KOPT-K1 (cell line): Measurements from ENCODE around the gene KDELR3.

Source experiments
- H3K27ac ChIP-seq: fragments of 200-600 bp; sonication (generic); 2 replicates; pipeline ENCODE4 v1.5.1; 2016; ENCODE audit warnings: antibody characterized with exemption, mild to moderate bottlenecking, low read depth, low read length; ENCODE audit not compliant: poor library complexity, severe bottlenecking
- H3K36me3 ChIP-seq: fragments of 200-600 bp; sonication (generic); 2 replicates; pipeline ENCODE4 v1.5.1; 2017; ENCODE audit warnings: antibody characterized with exemption, mild to moderate bottlenecking, low read length, moderate library complexity; ENCODE audit not compliant: insufficient read depth
- H3K9me3 ChIP-seq: fragments of 200-600 bp; sonication (generic); 2 replicates; pipeline ENCODE4 v1.5.1; 2017; ENCODE audit warnings: antibody characterized with exemption, low read length, mild to moderate bottlenecking; ENCODE audit not compliant: insufficient read depth, poor library complexity, severe bottlenecking

KDELR3 gene

DNA sequence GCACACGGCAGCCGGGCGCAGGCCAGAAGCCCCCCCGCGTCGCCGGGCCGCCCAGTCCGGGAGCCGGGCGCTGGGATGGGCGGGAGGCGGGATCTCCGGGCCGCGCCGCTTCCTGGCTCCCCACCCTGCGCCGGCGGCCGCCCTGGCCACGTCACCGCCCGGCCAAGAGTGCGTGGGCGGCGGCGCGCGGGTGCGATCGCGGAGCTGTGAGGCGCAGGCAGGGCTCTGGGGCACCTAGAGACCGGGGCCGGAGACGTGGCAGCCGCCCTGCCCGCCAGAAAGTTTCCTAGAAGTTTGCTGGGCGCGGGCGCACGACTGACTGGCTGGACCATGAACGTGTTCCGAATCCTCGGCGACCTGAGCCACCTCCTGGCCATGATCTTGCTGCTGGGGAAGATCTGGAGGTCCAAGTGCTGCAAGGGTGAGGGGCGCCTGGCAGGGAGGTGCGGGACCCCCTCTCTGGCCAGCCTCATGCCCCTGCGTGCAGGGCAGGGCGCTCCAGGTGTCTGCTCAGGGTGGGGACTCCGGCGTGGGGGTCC is at the start of gene KDELR3:
TSS of gene KDELR3 (plus strand) at position 193 of the 539 bp plus-strand sequence. CDS start at position 331, 138 bp downstream.
- Histone ChIP-seq H3K36me3 (no peaks in the 10 kb centered on the region), H3K9me3 (no peaks in the 10 kb centered on the region), H3K27ac (no peak within 1 kb of the TSS)

DNA sequence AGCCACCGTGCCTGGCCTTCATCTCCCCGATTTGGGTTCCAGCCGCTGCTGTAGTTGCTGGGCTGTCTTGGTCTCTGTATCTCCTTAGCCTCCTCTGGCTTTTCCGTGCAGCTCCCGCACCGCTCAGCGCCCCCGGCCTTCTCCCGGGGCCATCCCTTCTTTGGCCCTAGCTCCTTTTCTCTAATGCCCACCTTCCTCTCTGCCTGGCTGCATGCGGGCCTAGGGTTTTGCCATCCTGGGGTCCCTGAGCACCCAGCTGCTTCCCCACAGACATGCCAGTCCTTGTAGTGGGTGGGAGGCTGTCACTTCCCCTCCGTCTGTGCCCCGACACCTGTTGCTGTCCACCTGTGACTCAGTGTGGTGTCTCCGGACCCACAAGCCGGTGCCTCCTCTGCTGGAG is 49.3 kb upstream of the KDELR3 start:
- no peaks in the 10 kb centered on the region for H3K9me3 ChIP-seq
- H3K27ac ChIP-seq, result no peak overlapping the region
- H3K36me3 ChIP-seq, result no peaks in the 10 kb centered on the region

DNA sequence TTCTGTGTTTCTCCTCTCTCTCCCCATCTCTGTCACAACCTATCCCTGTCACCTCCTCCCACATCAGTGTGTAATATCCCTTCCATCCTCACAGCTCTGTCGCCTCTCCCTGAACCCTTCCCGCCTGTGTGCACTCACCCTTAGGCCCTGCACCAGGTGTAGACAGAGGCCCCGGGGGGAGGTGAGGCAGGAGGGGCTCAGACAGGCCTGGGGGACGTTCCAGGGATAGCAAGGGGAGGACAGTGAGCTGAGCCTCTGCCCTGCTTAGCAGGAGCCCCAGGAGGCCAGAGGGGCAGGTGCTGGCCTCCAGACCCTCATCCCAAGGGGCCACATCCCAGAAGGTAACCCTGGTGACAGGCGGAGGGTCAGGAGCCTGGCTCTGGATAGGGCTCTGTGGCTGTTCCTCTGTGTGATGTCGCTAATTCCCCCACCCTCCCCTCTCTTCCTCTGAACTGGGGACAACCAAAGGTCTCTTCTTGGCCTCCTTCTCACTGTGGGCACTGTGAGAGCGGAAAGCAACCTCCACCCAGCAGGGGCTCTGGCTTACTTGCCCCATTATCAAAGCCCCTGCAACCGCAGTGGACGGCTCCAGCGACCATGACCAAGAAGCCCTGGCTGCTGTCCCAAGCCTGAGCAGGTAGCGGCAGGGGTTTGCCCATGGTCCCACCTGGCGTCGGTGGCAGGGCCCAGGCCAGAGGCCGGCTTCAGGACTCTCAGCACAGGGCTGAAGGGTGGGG is 48.6 kb upstream of the KDELR3 start:
- no peaks in the 10 kb centered on the region for H3K36me3 ChIP-seq
- H3K9me3 ChIP-seq, result no peaks in the 10 kb centered on the region
- no peak overlapping the region for H3K27ac ChIP-seq

GRCh38 chr22:38419858-38420160 is 48.1 kb upstream of the KDELR3 start:
- Histone ChIP-seq H3K36me3 (no peaks in the 10 kb centered on the region), H3K27ac (no peak overlapping the region), H3K9me3 (no peaks in the 10 kb centered on the region)

GRCh38 chr22:38420734-38421133 is 47.2 kb upstream of the KDELR3 start:
- Histone ChIP-seq H3K9me3 (no peaks in the 10 kb centered on the region), H3K27ac (no peak overlapping the region), H3K36me3 (no peaks in the 10 kb centered on the region)

DNA sequence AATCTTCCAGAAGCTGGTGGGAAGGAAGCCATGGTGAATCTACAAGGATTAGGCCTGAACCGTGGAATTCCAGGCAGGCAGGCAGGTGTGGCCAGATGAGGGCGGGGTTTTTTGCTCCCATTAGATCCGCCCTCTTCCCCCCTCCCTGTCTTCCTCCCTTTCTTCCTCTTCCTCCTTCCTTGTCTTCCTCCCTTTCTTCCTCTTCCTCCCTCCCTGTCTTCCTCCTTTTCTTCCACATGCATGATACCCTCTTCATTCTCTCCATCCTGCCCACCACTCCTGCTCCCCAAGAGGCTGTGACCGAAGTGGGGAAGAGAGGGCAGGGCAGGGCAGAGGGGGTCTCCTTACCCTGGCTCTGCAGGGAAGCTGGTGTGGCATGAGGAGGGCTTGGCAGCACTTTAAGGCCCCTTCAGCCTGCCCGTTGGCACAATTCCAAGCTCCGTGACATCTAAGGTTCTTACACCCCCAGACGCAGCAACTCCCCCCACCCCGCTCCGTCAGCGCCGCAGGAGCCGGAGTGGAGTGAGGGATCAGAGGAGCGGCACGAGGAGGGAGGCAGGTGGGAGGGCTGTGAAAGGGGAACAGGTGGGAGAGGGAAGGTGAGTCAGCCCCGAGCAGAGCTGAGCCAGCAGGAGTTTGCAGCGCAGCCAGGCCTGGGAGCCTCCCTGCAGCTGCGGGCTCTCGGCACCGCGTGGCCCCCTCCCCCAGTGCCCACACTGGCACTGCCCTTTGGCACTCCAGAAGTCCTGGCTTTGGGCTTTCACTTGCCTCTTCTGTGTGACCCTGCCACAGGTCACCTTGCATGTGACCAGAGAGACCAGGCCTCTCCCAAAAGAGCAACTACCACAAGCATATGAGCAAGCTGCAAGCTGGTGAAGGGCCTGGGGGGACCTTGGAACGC is 45.0 kb upstream of the KDELR3 start:
- Histone ChIP-seq H3K9me3 (no peaks in the 10 kb centered on the region), H3K36me3 (no peaks in the 10 kb centered on the region), H3K27ac (no peak overlapping the region)

GRCh38 chr22:38423512-38424503 is 44.1 kb upstream of the KDELR3 start:
- Histone ChIP-seq H3K27ac (no peak overlapping the region), H3K9me3 (no peaks in the 10 kb centered on the region), H3K36me3 (no peaks in the 10 kb centered on the region)

- Histone ChIP-seq H3K9me3 (no peaks in the 10 kb centered on the region), H3K36me3 (no peaks in the 10 kb centered on the region), H3K27ac (no peak overlapping the region)
Measured at GRCh38 chr22:38424525-38425080, 43.3 kb upstream of the KDELR3 start.

DNA sequence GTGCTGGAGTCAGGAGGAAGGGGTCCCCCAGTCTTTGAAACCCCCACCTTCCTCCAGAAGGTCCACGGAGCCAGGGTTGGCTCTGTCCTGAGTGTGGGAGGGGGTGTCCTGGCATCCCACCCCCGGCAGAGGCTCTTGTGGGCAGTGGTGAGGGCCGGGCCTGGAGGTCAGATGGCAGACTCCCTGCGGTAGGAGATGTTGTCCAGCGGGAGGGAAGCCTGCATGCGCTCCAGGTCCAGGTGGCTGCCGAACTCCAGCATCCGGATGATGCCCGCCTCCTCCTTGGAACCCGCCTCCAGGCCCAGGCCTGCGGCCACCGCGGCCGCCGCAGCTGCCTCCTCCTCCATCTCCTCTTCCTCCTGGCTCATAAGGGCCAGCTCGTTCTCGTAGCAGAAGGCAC is 41.3 kb upstream of the KDELR3 start:
- H3K36me3 ChIP-seq, result no peaks in the 10 kb centered on the region
- H3K27ac ChIP-seq, result no peak overlapping the region
- no peaks in the 10 kb centered on the region for H3K9me3 ChIP-seq

DNA sequence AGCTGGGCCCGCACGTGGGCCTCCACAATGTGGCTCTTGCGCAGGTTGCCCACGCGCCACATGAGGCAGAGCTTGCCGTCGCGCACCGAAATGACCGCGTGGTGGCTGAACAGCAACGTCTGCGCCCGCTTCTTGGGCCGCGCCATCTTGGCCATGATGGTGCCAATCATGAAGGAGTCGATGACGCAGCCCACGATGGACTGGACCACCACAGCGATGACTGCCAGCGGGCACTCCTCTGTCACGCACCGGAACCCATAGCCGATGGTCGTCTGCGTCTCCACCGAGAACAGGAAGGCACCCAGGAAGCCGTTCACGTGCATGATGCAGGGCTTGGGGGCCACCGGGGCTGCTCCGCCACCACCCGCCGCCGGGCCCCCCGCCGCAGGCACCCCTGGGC is 40.4 kb upstream of the KDELR3 start:
- no peak overlapping the region for H3K27ac ChIP-seq
- H3K36me3 ChIP-seq, result no peaks in the 10 kb centered on the region
- H3K9me3 ChIP-seq, result no peaks in the 10 kb centered on the region

GRCh38 chr22:38427940-38428339 is 40.0 kb upstream of the KDELR3 start:
- no peaks in the 10 kb centered on the region for H3K36me3 ChIP-seq
- H3K9me3 ChIP-seq, result no peaks in the 10 kb centered on the region
- H3K27ac ChIP-seq, result no peak overlapping the region

DNA sequence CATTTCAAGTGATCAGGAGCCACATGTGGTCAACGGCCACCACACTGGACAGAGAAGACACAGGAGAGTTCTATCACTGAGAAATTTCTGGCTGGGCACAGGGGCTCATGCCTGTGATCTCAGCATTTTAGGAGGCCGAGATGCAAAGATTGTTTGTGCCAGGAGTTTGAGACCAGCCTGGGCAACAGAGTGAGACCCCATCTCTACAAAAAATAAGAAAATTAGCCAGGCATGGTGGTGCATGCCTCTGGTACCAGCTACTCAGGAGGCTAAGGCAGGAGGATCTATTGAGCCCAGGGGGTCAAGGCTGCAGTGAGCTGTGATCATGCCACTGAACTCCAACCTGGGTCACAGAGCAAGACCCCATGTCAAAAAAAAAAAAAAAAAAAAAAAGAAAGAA is 39.2 kb upstream of the KDELR3 start:
- no peaks in the 10 kb centered on the region for H3K9me3 ChIP-seq
- no peak overlapping the region for H3K27ac ChIP-seq
- no peaks in the 10 kb centered on the region for H3K36me3 ChIP-seq

GRCh38 chr22:38429499-38430068 is 38.3 kb upstream of the KDELR3 start:
- H3K9me3 ChIP-seq, result no peaks in the 10 kb centered on the region
- no peak overlapping the region for H3K27ac ChIP-seq

More at GRCh38 chr22:38429499-38430068, 38.3 kb upstream of the KDELR3 start:
- no peaks in the 10 kb centered on the region for H3K36me3 ChIP-seq
